ENCODE measurements around the gene ZNF594. TPM values are rescaled to one million over a fixed set of nuclear protein-coding genes. Genes with fewer than 3 reads are reported as not detected.
"Not testable (repeated sequence)": the region's sequence is repeated elsewhere in the genome, so short reads cannot be mapped to it uniquely, and the experiment has no call there.

Gene ZNF594
- total and polyA plus RNA-seq, 3 donors from 2014 or later: 5.8 to 41.3 (median 31.3) TPM

GRCh38 chr17:5182597-5183409 is 8.9 kb downstream of the ZNF594 start:
- Histone ChIP-seq H3K4me3 (no peak overlapping the region), H3K36me3 (ENCODE audit: low read depth, missing control alignments) (no peaks in the 10 kb centered on the region), H3K27ac (no peak overlapping the region), H3K4me1 (no peaks in the 10 kb centered on the region), H3K9me3 (peaks cover 3% of the 10 kb centered on the region), H3K27me3 (no peaks in the 10 kb centered on the region)
- 89 to 91% methylated on average over 6 of the region's 6 CpGs for WGBS, 2 donors
- intact Hi-C loops (cut with DNase I; ENCODE audit: low total_unique reads): no loop called here
- DNase-seq: no peak
- TF ChIP-seq CTCF (IDR thresholded peaks at IDR 0.05): no peak
- TF ChIP-seq POLR2A (IDR thresholded peaks at IDR 0.05): no peak

- WGBS, 2 donors: 96% methylated on average over 10 of the region's 10 CpGs
- peaks cover 3% of the 10 kb centered on the region for H3K9me3 ChIP-seq
- no peaks in the 10 kb centered on the region for H3K36me3 ChIP-seq (ENCODE audit: low read depth, missing control alignments)
- intact Hi-C loops (cut with DNase I; ENCODE audit: low total_unique reads): no loop called here
- no peak for DNase-seq
- no peaks in the 10 kb centered on the region for H3K27me3 ChIP-seq
- no peak overlapping the region for H3K4me3 ChIP-seq
- TF ChIP-seq POLR2A (IDR thresholded peaks at IDR 0.05): no peak
- TF ChIP-seq CTCF (IDR thresholded peaks at IDR 0.05): no peak
- no peak overlapping the region for H3K27ac ChIP-seq
- H3K4me1 ChIP-seq: no peaks in the 10 kb centered on the region
These were observed 10.0 kb downstream of the ZNF594 start for GRCh38 chr17:5181509-5182305.

- WGBS, 2 donors: 96% methylated on average over 11 to 12 of the region's 12 CpGs
- H3K27me3 ChIP-seq: no peaks in the 10 kb centered on the region
- H3K4me1 ChIP-seq: no peaks in the 10 kb centered on the region
- intact Hi-C loops (cut with DNase I; ENCODE audit: low total_unique reads): no loop called here
- no peaks in the 10 kb centered on the region for H3K36me3 ChIP-seq (ENCODE audit: low read depth, missing control alignments)
- DNase-seq: no peak
- H3K27ac ChIP-seq: no peak overlapping the region
- no peak overlapping the region for H3K4me3 ChIP-seq
- TF ChIP-seq CTCF (IDR thresholded peaks at IDR 0.05) (no peak), POLR2A (IDR thresholded peaks at IDR 0.05) (no peak)
- peaks cover 3% of the 10 kb centered on the region for H3K9me3 ChIP-seq
These were observed 12.7 kb downstream of the ZNF594 start for GRCh38 chr17:5179003-5179402.

GRCh38 chr17:5175027-5175426 is 16.6 kb downstream of the ZNF594 start:
- H3K27ac ChIP-seq; DNase-seq; H3K36me3 ChIP-seq (ENCODE audit: low read depth, missing control alignments); H3K4me3 ChIP-seq; H3K4me1 ChIP-seq; H3K9me3 ChIP-seq; intact Hi-C loops (cut with DNase I; ENCODE audit: low total_unique reads); H3K27me3 ChIP-seq: not testable (repeated sequence)
- WGBS, 2 donors: 91 to 92% methylated on average over 2 to 7 of the region's 7 CpGs

GRCh38 chr17:5165791-5166564 is 25.7 kb downstream of the ZNF594 start:
- WGBS, 2 donors: 80 to 86% methylated on average over 6 to 7 of the region's 7 CpGs
- DNase-seq, H3K27ac ChIP-seq: not testable (repeated sequence)

More at GRCh38 chr17:5165791-5166564, 25.7 kb downstream of the ZNF594 start:
- H3K36me3 ChIP-seq (ENCODE audit: low read depth, missing control alignments); intact Hi-C loops (cut with DNase I; ENCODE audit: low total_unique reads); H3K9me3 ChIP-seq; H3K27me3 ChIP-seq; H3K4me3 ChIP-seq; H3K4me1 ChIP-seq: not testable (repeated sequence)

Measured in testis (tissue), 3 donors.